HepG2 (cell line): Measurements from ENCODE around the gene RAC2. TPM values are rescaled to one million over a fixed set of nuclear protein-coding genes. Genes with fewer than 3 reads are reported as not detected.

Experiments
- ATAC-seq: fragments of 200-7000 bp; cut with Tn5 transposase; 3 replicates; pipeline ENCODE4 v1.9.1; 2020; ENCODE audit warnings: mild to moderate bottlenecking, moderate library complexity
- BruUV-seq: library from RNA; stranded (reverse); fragments of 400-500 nt; replicated peaks from 2 replicates; lab custom pipeline; 2021; lab: Mats Ljungman, UMichigan
- CTCF ChIA-PET: fragments of 300-600 bp; formaldehyde crosslinking; extraction: SDS; loops from one replicate; lab custom pipeline; 2021; ENCODE audit warnings: low total read pairs, inconsistent platforms, low intra/inter-chr PET ratio; lab: Yijun Ruan, JAX
- POLR2A ChIA-PET: fragments of 350-600 bp; sonication (Branson Sonifier 250); formaldehyde crosslinking; loops from one replicate; lab custom pipeline; 2020; ENCODE audit warnings: antibody characterized with exemption, inconsistent platforms; lab: Yijun Ruan, JAX
- DNase-seq: peaks from one replicate; pipeline ENCODE4 v3.0.0-alpha.2; 2015; ENCODE audit warnings: low spot score
- FAIRE-seq: peaks from 3 replicates; lab custom pipeline; 2011; peaks lifted over from hg19 to GRCh38; lab: Jason Lieb, UNC
- H2AFZ ChIP-seq: one replicate; pipeline ENCODE4 v1.6.1; 2011; ENCODE audit warnings: low read length, inconsistent platforms
- H3K27ac ChIP-seq: fragments of 300-600 bp; 3 replicates; pipeline ENCODE4 v1.8.0; 2011; ENCODE audit warnings: mixed run types, mild to moderate bottlenecking, mixed read lengths, low read length, inconsistent platforms; ENCODE audit not compliant: insufficient read depth; ENCODE audit errors: extremely low read length
- H3K27me3 ChIP-seq, 2 experiments: fragments of 200-600 bp in 1 of 2; 2 replicates in 1 of 2; 3 replicates in 1 of 2; pipeline versions ENCODE4 v1.6.0 to v1.8.0; 2011; ENCODE audit warnings: low read length in 2 of 2, mild to moderate bottlenecking in 2 of 2, moderate library complexity in 2 of 2, inconsistent platforms in 1 of 2; ENCODE audit not compliant: insufficient read depth in 2 of 2, control insufficient read depth in 1 of 2
- H3K36me3 ChIP-seq, 2 experiments: fragments of 200-600 bp in 1 of 2; replicated peaks in 1 of 2; 2 replicates in 1 of 2; 3 replicates in 1 of 2; pipeline versions ENCODE4 v1.5.1 to v1.8.0; 2011; ENCODE audit warnings: low read length in 2 of 2, inconsistent platforms in 1 of 2; ENCODE audit not compliant: insufficient read depth in 2 of 2, control insufficient read depth in 1 of 2
- H3K4me1 ChIP-seq: 2 replicates; pipeline ENCODE4 v1.5.1; 2012; ENCODE audit warnings: low read length, inconsistent platforms; ENCODE audit not compliant: insufficient read depth
- H3K4me2 ChIP-seq: 2 replicates; pipeline ENCODE4 v1.6.0; 2011; ENCODE audit warnings: low read depth, low read length, inconsistent platforms
- H3K4me3 ChIP-seq, 3 experiments: fragments of 200-600 bp in 1 of 3; sonication (generic), shearing (Covaris generic) in 1 of 3; replicated peaks in 1 of 3; 2 replicates each; pipeline ENCODE4 v1.5.1; 2011 to 2016; ENCODE audit warnings: low read length in 3 of 3, inconsistent platforms in 2 of 3, low read depth in 2 of 3, mild to moderate bottlenecking in 2 of 3, control low read depth in 1 of 3, mixed read lengths in 1 of 3; ENCODE audit not compliant: insufficient read depth in 1 of 3
- H3K79me2 ChIP-seq: one replicate; pipeline ENCODE4 v1.6.1; 2011; ENCODE audit warnings: low read length, inconsistent platforms; ENCODE audit not compliant: insufficient read depth
- H3K9ac ChIP-seq: 2 replicates; pipeline ENCODE4 v1.6.0; 2011; ENCODE audit warnings: mild to moderate bottlenecking, low read depth, low read length, inconsistent platforms; ENCODE audit not compliant: insufficient read depth
- H3K9me3 ChIP-seq: 2 replicates; pipeline ENCODE4 v1.5.1; 2012; ENCODE audit warnings: mild to moderate bottlenecking, low read length
- H4K20me1 ChIP-seq: 2 replicates; pipeline ENCODE4 v1.6.0; 2011; ENCODE audit warnings: inconsistent platforms, mild to moderate bottlenecking, low read length, moderate library complexity; ENCODE audit not compliant: insufficient read depth
- ARHGAP35 ChIP-seq: sonication (generic); formaldehyde crosslinking; IDR thresholded peaks from 2 replicates; pipeline ENCODE4 v1.9.0; 2022; ENCODE audit warnings: mild to moderate bottlenecking, inconsistent platforms, moderate library complexity, missing genetic modification reagents, borderline replicate concordance
- ARNT2 ChIP-seq: sonication (generic); formaldehyde crosslinking; IDR thresholded peaks from 2 replicates; pipeline ENCODE4 v1.8.0; 2022; ENCODE audit warnings: mild to moderate bottlenecking, low read depth, missing genetic modification reagents, moderate library complexity
- CEBPB ChIP-seq: IDR thresholded peaks from 2 replicates; pipeline ENCODE4 v1.6.1; 2011; ENCODE audit warnings: low read depth, low read length, improper control_type of control experiment, borderline replicate concordance
- CSRNP1 ChIP-seq: sonication (generic); formaldehyde crosslinking; IDR thresholded peaks from 2 replicates; pipeline ENCODE4 v1.8.1; 2023; ENCODE audit warnings: mild to moderate bottlenecking, missing genetic modification reagents
- GATAD2A ChIP-seq: IDR thresholded peaks from 2 replicates; pipeline ENCODE4 v1.6.1; 2016
- HOXA5 ChIP-seq: sonication (generic); formaldehyde crosslinking; IDR thresholded peaks from 2 replicates; pipeline ENCODE4 v1.4.0; 2020; ENCODE audit warnings: missing genetic modification reagents
- KDM1A ChIP-seq: IDR thresholded peaks from 2 replicates; pipeline ENCODE4 v1.6.1; 2016; ENCODE audit warnings: missing compliant biosample characterization
- NFIC ChIP-seq: IDR thresholded peaks from 2 replicates; pipeline ENCODE4 v1.6.1; 2012; ENCODE audit warnings: mild to moderate bottlenecking, low read length, inconsistent platforms
- RARG ChIP-seq: sonication (generic); formaldehyde crosslinking; IDR thresholded peaks from 2 replicates; pipeline ENCODE4 v1.4.0; 2020; ENCODE audit warnings: low read depth, mild to moderate bottlenecking, missing genetic modification reagents
- SCMH1 ChIP-seq: sonication (generic); formaldehyde crosslinking; IDR thresholded peaks from 2 replicates; pipeline ENCODE4 v1.9.0; 2021; ENCODE audit warnings: missing genetic modification reagents, mild to moderate bottlenecking, borderline replicate concordance
- SPEN ChIP-seq: sonication (generic); formaldehyde crosslinking; IDR thresholded peaks from 2 replicates; pipeline ENCODE4 v1.5.1; 2020; ENCODE audit warnings: low read depth, mild to moderate bottlenecking, missing genetic modification reagents
- SRF ChIP-seq: IDR thresholded peaks from 2 replicates; pipeline ENCODE4 v1.6.1; 2011; ENCODE audit warnings: mild to moderate bottlenecking, low read depth, low read length, moderate library complexity
- TFE3 ChIP-seq: IDR thresholded peaks from 2 replicates; pipeline ENCODE4 v1.6.1; 2016
- ZFYVE20 ChIP-seq: sonication (generic); formaldehyde crosslinking; IDR thresholded peaks from 2 replicates; pipeline ENCODE4 v1.8.0; 2023; ENCODE audit warnings: low read depth, mild to moderate bottlenecking, moderate library complexity, missing genetic modification reagents, borderline replicate concordance
- ZNF136 ChIP-seq: sonication (generic); formaldehyde crosslinking; IDR thresholded peaks from 2 replicates; pipeline ENCODE4 v1.8.1; 2022; ENCODE audit warnings: low read depth, mild to moderate bottlenecking, moderate library complexity, missing genetic modification reagents
- ZNF644 ChIP-seq: IDR thresholded peaks from 2 replicates; pipeline ENCODE4 v1.6.1; 2016; ENCODE audit warnings: low read depth
- ZNF652 ChIP-seq: IDR thresholded peaks from 2 replicates; pipeline ENCODE4 v1.6.1; 2016; ENCODE audit warnings: low read depth, borderline replicate concordance
- WGBS: methylation state at CpG from one replicate; pipeline ENCODE4 v1.1.6; 2017; ENCODE audit warnings: low lambda C conversion rate; 5-methylcytosine and 5-hydroxymethylcytosine counted together
- in situ Hi-C: cut with HindIII; loops from 2 replicates; pipeline ENCODE4 v1.10.0; 2017; ENCODE audit warnings: low pct_unique_long_range_greater_than_20kb; ENCODE audit not compliant: extremely low pct_ligation_motif_present
- intact Hi-C: fragments of 100-400 bp; cut with micrococcal nuclease; formaldehyde crosslinking; loops from one replicate; pipeline ENCODE4 v1.10.0; 2022; ENCODE audit not compliant: unreplicated experiment
- polyA plus RNA-seq, 8 experiments: library from polyadenylated mRNA; depleted of rRNA in 3 of 8; stranded (reverse) in 7 of 8; unstranded in 1 of 8; fragments of >200 nt; fragmentation: Illumina TruSeq in 4 of 8; extraction: Trizol in 4 of 8; gene quantifications; 2 replicates each; pipeline versions ENCODE4 v1.2.1 to v1.2.3, GENCODE V29; 2011 to 2016; ENCODE audit warnings: low read depth in 4 of 8, missing spikeins in 1 of 8, mixed read lengths in 1 of 8; ENCODE audit not compliant: insufficient read depth in 1 of 8
- total RNA-seq, 5 experiments: library from RNA; depleted of rRNA; stranded (reverse); fragments of >200 nt; fragmentation: Illumina TruSeq; extraction: Trizol; gene quantifications; 2 replicates each; pipeline ENCODE4 v1.2.3, GENCODE V29; 2016; ENCODE audit warnings: low read depth in 1 of 5
- TF ChIP-seq, protein P1 (sequence below): sonication (generic); formaldehyde crosslinking; IDR thresholded peaks from 2 replicates; pipeline ENCODE4 v1.4.0; 2020; ENCODE audit warnings: mild to moderate bottlenecking, missing genetic modification reagents

Gene RAC2
- total and polyA plus RNA-seq, 2 of the 13 experiments (the other 11 are each of a cell fraction or from before 2014, with no cell fraction given), result 0.73 TPM; not detected in 1

- TF ChIP-seq ARNT2 (CRISPR knock-in tag), result 0 out of 2 replicates have a peak, but pooled peaks have one; percentile 35
Observed at GRCh38 chr22:37212174-37212906, 31.7 kb downstream of the RAC2 start, which contains the start of gene SSTR3 (continued).

GRCh38 chr22:37211866-37212173 is 32.2 kb downstream of the RAC2 start:
- 42% methylated on average over 6 of the region's 6 CpGs for WGBS
- no peak overlapping the region for H3K9ac ChIP-seq
- H3K9me3 ChIP-seq, result no peaks in the 10 kb centered on the region
- peaks cover 28% of the 10 kb centered on the region for H3K4me1 ChIP-seq
- no peak for FAIRE-seq
- in situ Hi-C loops (no loop called here), intact Hi-C loops (no loop called here)
- peaks cover 0 to 33% of the 10 kb centered on the region in 2 experiments; a peak in 3 of 5 replicates for H3K27me3 ChIP-seq
- no peak for ATAC-seq
- ChIA-PET POLR2A (no interaction called here), CTCF (no interaction called here)
- H2AFZ ChIP-seq, result no peak overlapping the region
- no peak for DNase-seq
- TF ChIP-seq SRF (no peak), ZFYVE20 (CRISPR knock-in tag) (no peak), SCMH1 (CRISPR knock-in tag) (no peak), ZNF644 (CRISPR knock-in tag) (no peak), HOXA5 (CRISPR knock-in tag) (no peak), KDM1A (CRISPR knock-in tag) (no peak), RARG (CRISPR knock-in tag) (no peak), GATAD2A (CRISPR knock-in tag) (no peak), CEBPB (no peak), TFE3 (no peak), CSRNP1 (CRISPR knock-in tag) (no peak), ARHGAP35 (CRISPR knock-in tag) (no peak), NFIC (no peak), ZNF652 (CRISPR knock-in tag) (no peak), ZNF136 (CRISPR knock-in tag) (no peak), SPEN (CRISPR knock-in tag) (no peak)
- TF ChIP-seq, protein P1, sequence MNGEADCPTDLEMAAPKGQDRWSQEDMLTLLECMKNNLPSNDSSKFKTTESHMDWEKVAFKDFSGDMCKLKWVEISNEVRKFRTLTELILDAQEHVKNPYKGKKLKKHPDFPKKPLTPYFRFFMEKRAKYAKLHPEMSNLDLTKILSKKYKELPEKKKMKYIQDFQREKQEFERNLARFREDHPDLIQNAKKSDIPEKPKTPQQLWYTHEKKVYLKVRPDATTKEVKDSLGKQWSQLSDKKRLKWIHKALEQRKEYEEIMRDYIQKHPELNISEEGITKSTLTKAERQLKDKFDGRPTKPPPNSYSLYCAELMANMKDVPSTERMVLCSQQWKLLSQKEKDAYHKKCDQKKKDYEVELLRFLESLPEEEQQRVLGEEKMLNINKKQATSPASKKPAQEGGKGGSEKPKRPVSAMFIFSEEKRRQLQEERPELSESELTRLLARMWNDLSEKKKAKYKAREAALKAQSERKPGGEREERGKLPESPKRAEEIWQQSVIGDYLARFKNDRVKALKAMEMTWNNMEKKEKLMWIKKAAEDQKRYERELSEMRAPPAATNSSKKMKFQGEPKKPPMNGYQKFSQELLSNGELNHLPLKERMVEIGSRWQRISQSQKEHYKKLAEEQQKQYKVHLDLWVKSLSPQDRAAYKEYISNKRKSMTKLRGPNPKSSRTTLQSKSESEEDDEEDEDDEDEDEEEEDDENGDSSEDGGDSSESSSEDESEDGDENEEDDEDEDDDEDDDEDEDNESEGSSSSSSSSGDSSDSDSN (CRISPR knock-in tag), result no peak
- no peaks in the 10 kb centered on the region for H3K36me3 ChIP-seq
- no peaks in the 10 kb centered on the region for H4K20me1 ChIP-seq
- peak overlapping the region in 1 of 3 experiments; percentile 3; a peak in 1 of 6 replicates for H3K4me3 ChIP-seq
- no TSS peak for BruUV-seq
- H3K27ac ChIP-seq, result no peak overlapping the region
- no peaks in the 10 kb centered on the region for H3K79me2 ChIP-seq
- H3K4me2 ChIP-seq, result peak overlapping the region; percentile 25; the same call in 1 of the 2 replicates
